Progenitor cell of endocrine pancreas (in vitro differentiated cells): ENCODE data around the gene PCARE. TPM values are rescaled to one million over a fixed set of nuclear protein-coding genes. Genes with fewer than 3 reads are reported as not detected.

Source experiments
- DNase-seq: peaks from one replicate; pipeline ENCODE4 v3.0.0; 2021; ENCODE audit warnings: low spot score; ENCODE audit not compliant: unreplicated experiment
- H3K27ac Mint-ChIP-seq: 2 replicates; pipeline ENCODE4 v1.8.0; 2021; ENCODE audit warnings: mild to moderate bottlenecking, moderate library complexity, mixed read lengths
- H3K27me3 Mint-ChIP-seq: 2 replicates; pipeline ENCODE4 v1.8.0; 2021; ENCODE audit warnings: mixed read lengths
- H3K36me3 Mint-ChIP-seq: 2 replicates; pipeline ENCODE4 v1.8.0; 2022; ENCODE audit warnings: mixed read lengths; ENCODE audit not compliant: insufficient read depth
- H3K4me1 Mint-ChIP-seq: 2 replicates; pipeline ENCODE4 v1.8.0; 2021; ENCODE audit warnings: low read depth, mixed read lengths
- H3K4me3 Mint-ChIP-seq: 2 replicates; pipeline ENCODE4 v1.8.0; 2021; ENCODE audit warnings: low read depth, mild to moderate bottlenecking, moderate library complexity, mixed read lengths
- H3K9me3 Mint-ChIP-seq: 2 replicates; pipeline ENCODE4 v1.8.0; 2021; ENCODE audit warnings: low read depth, mixed read lengths
- total RNA-seq: library from RNA; stranded (reverse); gene quantifications from 2 replicates; pipeline ENCODE4 v1.2.1, GENCODE V29; 2021
- TF ChIP-seq, protein P1 (sequence below): fragments of 200-600 bp; sonication (generic); IDR thresholded peaks from one replicate; pipeline ENCODE4 v1.5.0; 2021; ENCODE audit warnings: antibody characterized with exemption, mild to moderate bottlenecking; ENCODE audit not compliant: unreplicated experiment

PCARE gene
- total RNA-seq, 1 donor from 2014 or later = not detected

DNA sequence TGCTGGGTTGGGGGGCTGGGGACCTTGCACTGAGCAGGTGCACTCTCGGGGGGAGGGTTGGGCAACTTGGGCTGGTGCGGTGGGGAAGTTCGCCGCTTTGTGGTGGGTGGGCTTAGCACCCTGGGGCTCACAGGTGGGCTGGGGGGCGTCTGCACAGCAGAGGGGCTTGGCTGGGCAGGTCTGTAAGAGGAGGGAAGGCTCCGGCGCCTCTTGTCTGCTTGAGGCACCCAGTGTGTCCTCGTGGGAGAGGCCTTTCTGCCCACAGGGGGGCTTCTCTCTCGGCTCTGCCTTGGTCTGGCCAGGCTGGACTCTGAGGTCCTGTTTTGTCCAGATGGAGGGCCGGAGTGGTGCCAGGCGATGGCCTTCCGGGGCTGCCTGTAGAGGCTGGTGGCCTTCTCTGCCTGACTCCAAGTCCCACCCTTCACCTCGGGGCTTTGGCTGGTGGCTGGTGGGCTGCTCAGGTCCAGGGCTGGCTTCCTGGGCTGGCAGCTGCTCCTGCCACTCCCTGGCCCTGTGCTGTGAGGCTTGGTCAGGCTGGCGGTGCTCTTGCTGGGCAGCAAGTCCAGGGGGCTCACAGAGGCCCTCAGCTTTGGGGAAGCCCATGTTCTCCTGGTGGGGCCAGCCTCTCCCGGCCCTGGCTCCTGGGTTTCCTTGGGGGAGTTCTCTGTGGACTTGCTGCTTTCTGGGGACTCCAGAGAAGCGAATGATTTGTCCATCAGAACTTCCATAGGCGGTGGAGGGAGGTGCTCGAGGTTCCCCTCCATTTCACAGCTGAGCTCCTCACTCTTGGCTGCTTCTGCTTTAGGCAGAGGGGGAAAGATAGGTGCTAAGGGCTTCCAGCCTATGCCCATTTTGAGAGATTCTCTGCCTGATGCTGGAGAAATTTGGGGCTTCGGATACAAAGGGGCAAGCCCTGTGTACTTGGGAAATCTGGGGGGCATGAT is 3.0 kb downstream of the PCARE start:
- Mint-ChIP-seq H3K27ac (no peak overlapping the region), H3K27me3 (peaks cover 16% of the 10 kb centered on the region), H3K4me1 (peaks cover 4% of the 10 kb centered on the region), H3K36me3 (no peaks in the 10 kb centered on the region), H3K4me3 (no peak overlapping the region), H3K9me3 (no peaks in the 10 kb centered on the region)
- TF ChIP-seq, protein P1, sequence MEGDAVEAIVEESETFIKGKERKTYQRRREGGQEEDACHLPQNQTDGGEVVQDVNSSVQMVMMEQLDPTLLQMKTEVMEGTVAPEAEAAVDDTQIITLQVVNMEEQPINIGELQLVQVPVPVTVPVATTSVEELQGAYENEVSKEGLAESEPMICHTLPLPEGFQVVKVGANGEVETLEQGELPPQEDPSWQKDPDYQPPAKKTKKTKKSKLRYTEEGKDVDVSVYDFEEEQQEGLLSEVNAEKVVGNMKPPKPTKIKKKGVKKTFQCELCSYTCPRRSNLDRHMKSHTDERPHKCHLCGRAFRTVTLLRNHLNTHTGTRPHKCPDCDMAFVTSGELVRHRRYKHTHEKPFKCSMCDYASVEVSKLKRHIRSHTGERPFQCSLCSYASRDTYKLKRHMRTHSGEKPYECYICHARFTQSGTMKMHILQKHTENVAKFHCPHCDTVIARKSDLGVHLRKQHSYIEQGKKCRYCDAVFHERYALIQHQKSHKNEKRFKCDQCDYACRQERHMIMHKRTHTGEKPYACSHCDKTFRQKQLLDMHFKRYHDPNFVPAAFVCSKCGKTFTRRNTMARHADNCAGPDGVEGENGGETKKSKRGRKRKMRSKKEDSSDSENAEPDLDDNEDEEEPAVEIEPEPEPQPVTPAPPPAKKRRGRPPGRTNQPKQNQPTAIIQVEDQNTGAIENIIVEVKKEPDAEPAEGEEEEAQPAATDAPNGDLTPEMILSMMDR = no peak
- no peak for DNase-seq

DNA sequence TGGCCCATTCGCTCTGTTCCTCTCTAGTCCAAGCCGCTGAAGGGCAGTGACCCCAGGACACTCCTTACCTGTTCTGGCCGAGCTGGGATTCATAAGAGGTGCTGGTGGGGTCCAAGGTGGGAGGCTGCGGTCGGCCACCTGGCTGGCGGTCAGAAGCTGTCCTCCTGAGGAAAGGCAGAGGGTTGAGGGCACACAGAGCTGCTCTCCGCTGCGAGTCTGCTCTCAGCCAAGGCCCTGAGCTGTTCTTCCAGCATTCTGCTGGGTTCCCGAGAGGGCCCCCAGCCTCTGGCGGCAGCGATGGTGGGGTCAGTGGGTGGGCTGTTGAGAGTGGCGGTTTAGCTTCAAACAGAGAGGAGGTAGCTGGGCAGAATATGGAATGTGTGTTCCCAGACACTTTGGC is 3.8 kb downstream of the PCARE start:
- peaks cover 17% of the 10 kb centered on the region for H3K27me3 Mint-ChIP-seq
- no peaks in the 10 kb centered on the region for H3K9me3 Mint-ChIP-seq
- H3K27ac Mint-ChIP-seq = no peak overlapping the region
- no peaks in the 10 kb centered on the region for H3K4me1 Mint-ChIP-seq
- no peak for DNase-seq
- TF ChIP-seq, protein P1 = no peak
- no peaks in the 10 kb centered on the region for H3K36me3 Mint-ChIP-seq
- H3K4me3 Mint-ChIP-seq = no peak overlapping the region

DNA sequence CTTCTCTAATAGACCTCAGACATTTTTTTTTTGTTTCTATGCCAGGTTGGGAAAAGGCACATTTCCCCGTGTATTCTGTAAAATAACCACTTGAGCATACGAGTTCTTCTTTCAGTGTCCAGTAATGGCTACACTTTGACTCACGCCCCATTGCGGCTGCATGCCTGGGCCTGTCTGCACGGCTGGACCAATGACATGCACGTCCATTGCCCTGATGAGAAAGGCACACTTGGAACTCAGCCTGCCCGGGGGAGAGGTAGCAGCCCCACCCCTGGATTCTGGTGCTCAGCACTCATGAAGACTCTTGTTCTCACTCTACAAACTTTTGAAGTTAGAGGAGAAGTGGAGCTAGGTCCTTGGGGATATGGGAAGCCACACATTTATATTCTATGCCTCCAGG is 5.8 kb downstream of the PCARE start:
- no peaks in the 10 kb centered on the region for H3K36me3 Mint-ChIP-seq
- no peak overlapping the region for H3K27ac Mint-ChIP-seq
- no peak for DNase-seq
- H3K4me1 Mint-ChIP-seq = peaks cover 5% of the 10 kb centered on the region
- H3K9me3 Mint-ChIP-seq = no peaks in the 10 kb centered on the region
- H3K4me3 Mint-ChIP-seq = no peak overlapping the region
- TF ChIP-seq, protein P1 = no peak
- peaks cover 7% of the 10 kb centered on the region for H3K27me3 Mint-ChIP-seq

DNA sequence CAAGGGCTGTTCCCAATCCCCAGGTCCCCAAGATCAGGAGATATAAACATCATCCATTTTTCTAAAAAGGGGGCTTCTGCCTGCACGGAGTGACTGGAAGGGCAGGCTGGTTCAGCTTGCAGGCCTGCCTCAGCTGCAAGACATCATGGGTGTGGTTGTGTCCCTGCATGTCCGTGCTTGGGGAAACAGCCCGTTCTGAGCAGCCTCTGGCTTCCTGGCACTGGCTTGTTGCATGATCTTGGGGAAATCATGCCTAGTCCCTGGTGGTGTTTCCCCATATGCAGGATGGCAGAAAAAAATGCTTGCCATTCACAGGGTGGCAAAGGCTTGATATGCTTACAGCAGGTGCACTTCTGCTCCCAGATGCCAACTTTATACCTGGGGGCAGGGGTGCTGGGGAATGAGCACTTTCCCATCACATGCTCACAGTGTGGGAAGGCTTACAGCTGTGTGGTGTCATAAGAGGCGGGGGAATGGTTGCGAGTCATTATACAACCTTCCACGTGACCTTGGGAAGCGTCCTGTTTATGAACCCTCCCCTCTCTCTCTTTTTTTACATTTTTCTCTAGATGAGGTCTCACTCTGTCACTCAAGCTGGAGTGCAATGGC is 7.2 kb downstream of the PCARE start:
- TF ChIP-seq, protein P1 = no peak
- no peaks in the 10 kb centered on the region for H3K36me3 Mint-ChIP-seq
- no peak overlapping the region for H3K4me3 Mint-ChIP-seq
- H3K27me3 Mint-ChIP-seq = peaks cover 3% of the 10 kb centered on the region
- H3K9me3 Mint-ChIP-seq = no peaks in the 10 kb centered on the region
- no peak for DNase-seq
- peaks cover 5% of the 10 kb centered on the region for H3K4me1 Mint-ChIP-seq
- H3K27ac Mint-ChIP-seq = no peak overlapping the region

DNA sequence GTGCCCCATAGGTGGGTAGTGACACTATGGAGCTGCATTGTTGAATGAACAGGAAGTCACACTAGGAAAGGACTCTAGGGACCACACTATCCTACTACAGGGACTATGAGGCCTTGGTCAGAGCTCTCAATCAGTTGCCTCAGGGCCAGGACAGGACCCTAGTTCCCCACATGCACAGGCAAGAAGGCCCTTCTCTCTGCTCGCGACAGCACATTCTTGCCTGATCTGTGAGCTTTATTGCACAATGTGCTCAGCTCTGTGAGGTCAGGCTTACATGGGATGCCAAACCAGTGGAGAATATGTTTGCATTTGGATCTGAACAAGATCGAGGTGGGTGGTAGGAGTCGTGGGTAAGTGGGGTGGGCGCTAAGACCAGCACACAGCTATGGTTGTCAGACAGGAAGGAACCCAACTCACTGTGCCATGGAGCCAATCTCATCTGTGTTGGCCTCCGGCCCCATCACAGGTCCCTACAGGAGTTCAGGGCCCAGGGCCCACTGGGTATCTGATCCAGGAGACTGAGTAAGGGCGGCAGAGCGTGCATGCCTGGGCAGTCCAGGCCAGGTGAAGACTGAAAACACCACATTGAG is 8.0 kb downstream of the PCARE start:
- no peak for DNase-seq
- Mint-ChIP-seq H3K27ac (no peak overlapping the region), H3K4me1 (peaks cover 5% of the 10 kb centered on the region), H3K4me3 (no peak overlapping the region), H3K36me3 (no peaks in the 10 kb centered on the region), H3K9me3 (no peaks in the 10 kb centered on the region), H3K27me3 (peaks cover 3% of the 10 kb centered on the region)
- TF ChIP-seq, protein P1 = no peak
